Erythroblast (primary cell): ENCODE data around the gene TBC1D20.
"Not testable (repeated sequence)": the region's sequence is repeated elsewhere in the genome, so short reads cannot be mapped to it uniquely, and the experiment has no call there.

Source experiments
- DNase-seq, 2 experiments: peaks; one replicate each; lab custom pipeline; 2025; lab: John Stamatoyannopoulos, UW
- GATA1 ChIP-seq: IDR thresholded peaks from 2 replicates; pipeline ENCODE4 v1.6.1; 2011; ENCODE audit warnings: low read depth, mild to moderate bottlenecking, control low read depth, low read length, moderate library complexity
- POLR2A ChIP-seq: IDR thresholded peaks from 2 replicates; pipeline ENCODE4 v1.6.1; 2011; ENCODE audit warnings: mild to moderate bottlenecking, low read length

The TBC1D20 gene

GRCh38 chr20:400454-401275 lies 61.7 kb downstream of the TBC1D20 start:
- TF ChIP-seq POLR2A (no peak), GATA1 (no peak)
- DNase-seq: peak; percentile 45 to 77

GRCh38 chr20:400128-400453 lies 62.2 kb downstream of the TBC1D20 start:
- DNase-seq: no peak
- TF ChIP-seq POLR2A: no peak
- TF ChIP-seq GATA1: no peak

GRCh38 chr20:399182-399707 lies 63.1 kb downstream of the TBC1D20 start:
- DNase-seq: peak; percentile 63 to 68

GRCh38 chr20:397432-398237 lies 64.7 kb downstream of the TBC1D20 start:
- no peak for DNase-seq
- no peak for TF ChIP-seq POLR2A
- no peak for TF ChIP-seq GATA1

More at GRCh38 chr20:399182-399707, 63.1 kb downstream of the TBC1D20 start:
- TF ChIP-seq POLR2A: no peak

- TF ChIP-seq POLR2A (no peak), GATA1 (no peak)
- no peak for DNase-seq
Observed at GRCh38 chr20:396619-397431, 65.5 kb downstream of the TBC1D20 start.

GRCh38 chr20:396252-396618 lies 66.1 kb downstream of the TBC1D20 start:
- no peak for TF ChIP-seq GATA1
- TF ChIP-seq POLR2A: no peak
- no peak for DNase-seq

GRCh38 chr20:393296-393695 lies 69.0 kb downstream of the TBC1D20 start:
- not testable (repeated sequence) for DNase-seq

- DNase-seq: no peak
- no peak for TF ChIP-seq POLR2A
- TF ChIP-seq GATA1: no peak
Observed at GRCh38 chr20:391041-391711, 71.2 kb downstream of the TBC1D20 start.

- no peak for TF ChIP-seq POLR2A
- TF ChIP-seq GATA1: no peak
- DNase-seq: no peak
Observed at GRCh38 chr20:389220-389619, 73.1 kb downstream of the TBC1D20 start.

GRCh38 chr20:388034-388994 lies 74.0 kb downstream of the TBC1D20 start:
- no peak for TF ChIP-seq GATA1
- no peak for TF ChIP-seq POLR2A

GRCh38 chr20:387520-387919 lies 74.8 kb downstream of the TBC1D20 start:
- TF ChIP-seq GATA1 (no peak), POLR2A (no peak)

More at GRCh38 chr20:388034-388994, 74.0 kb downstream of the TBC1D20 start:
- no peak for DNase-seq

GRCh38 chr20:386634-387033 lies 75.7 kb downstream of the TBC1D20 start:
- not testable (repeated sequence) for DNase-seq

More at GRCh38 chr20:387520-387919, 74.8 kb downstream of the TBC1D20 start:
- DNase-seq: no peak
